WTC11 (cell line): ENCODE results near the gene MKNK2. TPM values are rescaled to one million over a fixed set of nuclear protein-coding genes. Genes with fewer than 3 reads are reported as not detected.

Experiments
- ATAC-seq: fragments of 200-7000 bp; cut with Tn5 transposase; 2 replicates; pipeline ENCODE4 v1.10.0; 2021; ENCODE audit warnings: mild to moderate bottlenecking, moderate library complexity
- CTCF ChIA-PET: fragments of 300-600 bp; sonication (Branson Sonifier 250); formaldehyde crosslinking; loops from one replicate; lab custom pipeline; 2021; ENCODE audit warnings: antibody characterized with exemption; lab: Charles Lee
- POLR2A ChIA-PET: fragments of 350-600 bp; sonication (Branson Sonifier 250); formaldehyde crosslinking; loops from one replicate; lab custom pipeline; 2021; ENCODE audit warnings: antibody characterized with exemption; lab: Charles Lee
- DNase-seq: peaks from one replicate; pipeline ENCODE4 v3.0.0; 2021; ENCODE audit warnings: low spot score
- H3K27ac Mint-ChIP-seq: 2 replicates; pipeline ENCODE4 v1.8.0; 2021; ENCODE audit warnings: mixed read lengths
- H3K27me3 Mint-ChIP-seq: 2 replicates; pipeline ENCODE4 v1.8.0; 2021; ENCODE audit warnings: low read depth, mild to moderate bottlenecking, moderate library complexity, mixed read lengths
- H3K36me3 Mint-ChIP-seq: 2 replicates; pipeline ENCODE4 v1.8.0; 2021; ENCODE audit warnings: mixed read lengths
- H3K4me1 Mint-ChIP-seq: 2 replicates; pipeline ENCODE4 v1.8.0; 2022; ENCODE audit warnings: mixed read lengths
- H3K4me3 Mint-ChIP-seq: 2 replicates; pipeline ENCODE4 v1.8.0; 2021; ENCODE audit warnings: mild to moderate bottlenecking, moderate library complexity, mixed read lengths
- H3K9me3 Mint-ChIP-seq: 2 replicates; pipeline ENCODE4 v1.8.0; 2021; ENCODE audit warnings: mixed read lengths
- CREM ChIP-seq: sonication (generic); formaldehyde crosslinking; IDR thresholded peaks from 2 replicates; pipeline ENCODE4 v1.8.1; 2022; ENCODE audit warnings: mild to moderate bottlenecking, missing genetic modification reagents, moderate library complexity
- FOXK1 ChIP-seq: sonication (generic); formaldehyde crosslinking; IDR thresholded peaks from 2 replicates; pipeline ENCODE4 v1.8.0; 2022; ENCODE audit warnings: mild to moderate bottlenecking, moderate library complexity, missing genetic modification reagents
- FOXP1 ChIP-seq: sonication (generic); formaldehyde crosslinking; IDR thresholded peaks from 2 replicates; pipeline ENCODE4 v1.8.0; 2022; ENCODE audit warnings: missing genetic modification reagents, mild to moderate bottlenecking, moderate library complexity, borderline replicate concordance
- HMGXB4 ChIP-seq: sonication (generic); formaldehyde crosslinking; IDR thresholded peaks from 2 replicates; pipeline ENCODE4 v1.8.1; 2023; ENCODE audit warnings: mild to moderate bottlenecking, moderate library complexity, missing genetic modification reagents
- IRF2 ChIP-seq: sonication (generic); formaldehyde crosslinking; IDR thresholded peaks from 2 replicates; pipeline ENCODE4 v1.8.0; 2022; ENCODE audit warnings: low read depth, missing genetic modification reagents, borderline replicate concordance
- JAZF1 ChIP-seq: fragments of 250-450 bp; sonication (Bioruptor Pico); IDR thresholded peaks from 2 replicates; pipeline ENCODE4 v1.9.0; 2021; ENCODE audit warnings: moderate library complexity, mild to moderate bottlenecking, inconsistent platforms
- MXD4 ChIP-seq: fragments of 250-450 bp; sonication (Bioruptor Pico); IDR thresholded peaks from 2 replicates; pipeline ENCODE4 v1.8.0; 2021; ENCODE audit warnings: mild to moderate bottlenecking, moderate library complexity, borderline replicate concordance
- MYBL2 ChIP-seq: sonication (generic); formaldehyde crosslinking; IDR thresholded peaks from 2 replicates; pipeline ENCODE4 v1.8.1; 2023; ENCODE audit warnings: mild to moderate bottlenecking, moderate library complexity, missing genetic modification reagents
- NFATC4 ChIP-seq: fragments of 250-450 bp; sonication (Bioruptor Pico); IDR thresholded peaks from 2 replicates; pipeline ENCODE4 v1.9.0; 2021; ENCODE audit warnings: mild to moderate bottlenecking
- NFE2L1 ChIP-seq: sonication (generic); formaldehyde crosslinking; IDR thresholded peaks from 2 replicates; pipeline ENCODE4 v1.8.1; 2023; ENCODE audit warnings: missing genetic modification reagents
- TEAD4 ChIP-seq: sonication (generic); formaldehyde crosslinking; IDR thresholded peaks from 2 replicates; pipeline ENCODE4 v1.8.0; 2022; ENCODE audit warnings: mild to moderate bottlenecking, missing genetic modification reagents
- USF2 ChIP-seq: sonication (generic); formaldehyde crosslinking; IDR thresholded peaks from 2 replicates; pipeline ENCODE4 v1.8.1; 2023; ENCODE audit warnings: mild to moderate bottlenecking, missing genetic modification reagents, moderate library complexity
- ZNF138 ChIP-seq: sonication (generic); formaldehyde crosslinking; conservative IDR thresholded peaks from 2 replicates; pipeline ENCODE4 v1.8.1; 2022; ENCODE audit warnings: mild to moderate bottlenecking, moderate library complexity, missing genetic modification reagents
- ZNF232 ChIP-seq: sonication (generic); formaldehyde crosslinking; IDR thresholded peaks from 2 replicates; pipeline ENCODE4 v1.8.0; 2022; ENCODE audit warnings: mild to moderate bottlenecking, missing genetic modification reagents
- ZNF263 ChIP-seq: sonication (generic); formaldehyde crosslinking; IDR thresholded peaks from 2 replicates; pipeline ENCODE4 v1.8.1; 2022; ENCODE audit warnings: low read depth, mild to moderate bottlenecking, moderate library complexity, missing genetic modification reagents
- ZNF532 ChIP-seq: fragments of 250-450 bp; sonication (Bioruptor Pico); IDR thresholded peaks from 2 replicates; pipeline ENCODE4 v1.9.0; 2021; ENCODE audit warnings: mild to moderate bottlenecking, borderline replicate concordance
- total RNA-seq: library from RNA; stranded (reverse); gene quantifications from 3 replicates; pipeline ENCODE4 v1.2.3, GENCODE V29; 2021
- TF ChIP-seq, protein P1 (sequence below): fragments of 250-450 bp; sonication (Bioruptor Pico); IDR thresholded peaks from 2 replicates; pipeline ENCODE4 v2.1.2; 2022; ENCODE audit warnings: mild to moderate bottlenecking, moderate library complexity
- TF ChIP-seq, protein P2 (sequence below): sonication (generic); formaldehyde crosslinking; IDR thresholded peaks from 2 replicates; pipeline ENCODE4 v1.8.1; 2022; ENCODE audit warnings: low read depth, missing genetic modification reagents, borderline replicate concordance

MKNK2 gene
- total RNA-seq, 1 experiment from 2014 or later = 165 TPM

DNA sequence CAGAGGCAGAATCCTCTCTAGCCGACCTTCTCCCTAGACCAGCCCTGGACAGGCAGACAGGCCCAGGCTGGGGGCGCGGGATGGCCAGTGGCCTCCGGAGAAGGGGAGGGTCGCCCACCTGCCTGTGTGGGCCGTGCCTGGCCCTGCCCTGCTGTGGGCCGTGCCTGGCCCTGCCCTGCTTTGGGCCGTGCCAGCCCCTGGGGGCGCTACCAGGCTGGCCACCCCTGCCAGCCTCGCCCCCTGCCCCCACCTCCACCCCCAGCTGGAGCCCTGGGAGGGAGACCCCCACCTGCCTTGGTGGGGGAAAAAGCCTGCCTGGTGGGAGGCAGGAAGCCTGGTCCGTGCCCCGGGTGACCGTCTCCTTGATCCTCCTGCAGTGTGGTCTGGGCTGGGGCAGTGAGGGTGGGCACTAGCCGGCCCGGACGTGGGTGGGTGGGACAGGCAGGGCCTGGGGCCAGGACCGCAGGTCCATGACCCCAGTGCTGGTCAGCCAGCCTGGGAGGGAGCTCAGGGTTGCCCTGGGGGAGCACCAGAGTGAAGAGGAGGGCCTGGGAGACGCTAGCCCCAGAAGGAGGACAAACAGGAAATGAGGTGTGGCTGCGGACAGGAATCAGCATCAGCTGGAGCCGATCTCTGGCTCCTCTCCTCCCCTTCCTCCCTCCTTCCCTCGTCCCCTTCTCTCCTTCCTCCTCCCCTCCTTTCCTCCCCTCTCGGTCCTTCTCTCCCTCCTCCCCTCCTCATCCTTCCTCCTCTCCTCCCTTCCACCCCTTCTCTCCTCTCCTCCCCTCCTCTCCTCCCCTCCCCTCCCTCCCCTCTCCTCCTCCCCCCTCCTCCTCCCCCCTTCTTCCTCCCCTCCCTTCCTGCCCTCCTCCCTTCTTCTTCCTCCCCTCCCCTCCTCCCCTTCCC, 5.1 kb upstream of the MKNK2 start:
- ATAC-seq (no peak; the same call in 1 of the 2 replicates), DNase-seq (no peak)
- POLR2A ChIA-PET = no interaction called here
- H3K4me3 Mint-ChIP-seq = no peak overlapping the region
- H3K27ac Mint-ChIP-seq = peak overlapping the region; percentile 76; the same call in 1 of the 2 replicates
- H3K9me3 Mint-ChIP-seq = no peaks in the 10 kb centered on the region
- peak; percentile 96 for TF ChIP-seq ZNF263
- no peak for TF ChIP-seq ZNF532 (CRISPR knock-in tag)
- H3K4me1 Mint-ChIP-seq = peaks cover 25% of the 10 kb centered on the region
- H3K27me3 Mint-ChIP-seq = no peaks in the 10 kb centered on the region
- CTCF ChIA-PET = interaction anchor here (1.0 to 1.4 kb wide), 2 partner anchors 14 kb away, joined by 4 read pairs; no protein-coding TSS in a partner anchor
- H3K36me3 Mint-ChIP-seq = no peaks in the 10 kb centered on the region

DNA sequence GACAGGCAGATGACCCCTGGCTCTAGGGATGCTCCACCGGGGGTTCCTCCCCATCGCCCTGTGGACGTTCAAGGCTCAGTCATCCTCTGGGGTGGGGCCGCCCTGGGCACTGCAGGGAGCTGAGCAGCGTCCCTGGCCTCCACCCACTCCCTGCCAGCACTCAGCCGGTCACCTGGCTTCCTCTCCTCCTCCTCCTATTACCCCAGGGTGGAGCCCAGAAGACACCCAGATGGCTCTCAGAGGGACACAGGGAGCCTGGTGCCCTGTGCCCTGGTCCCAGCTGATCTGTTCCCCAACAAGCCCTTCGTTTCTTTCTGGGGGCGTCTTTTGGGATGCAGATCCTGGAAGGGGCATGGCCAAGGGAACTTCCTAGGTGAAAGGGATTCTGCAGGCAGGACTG, 3.7 kb upstream of the MKNK2 start:
- DNase-seq (no peak), ATAC-seq (no peak)
- CTCF ChIA-PET = interaction anchor here (1.3 to 1.5 kb wide), 2 partner anchors 13 to 22 kb away, joined by 3 to 4 read pairs; no protein-coding TSS in a partner anchor
- TF ChIP-seq ZNF263 (no peak), MXD4 (CRISPR knock-in tag) (no peak), ZNF232 (no peak), TEAD4 (CRISPR knock-in tag) (no peak)
- no peaks in the 10 kb centered on the region for H3K27me3 Mint-ChIP-seq
- H3K9me3 Mint-ChIP-seq = no peaks in the 10 kb centered on the region
- POLR2A ChIA-PET = no interaction called here
- H3K4me1 Mint-ChIP-seq = peaks cover 17% of the 10 kb centered on the region
- no peaks in the 10 kb centered on the region for H3K36me3 Mint-ChIP-seq
- no peak overlapping the region for H3K27ac Mint-ChIP-seq
- H3K4me3 Mint-ChIP-seq = no peak overlapping the region

- H3K27me3 Mint-ChIP-seq = no peaks in the 10 kb centered on the region
- no peak overlapping the region for H3K27ac Mint-ChIP-seq
- no peak overlapping the region for H3K4me3 Mint-ChIP-seq
- no peaks in the 10 kb centered on the region for H3K9me3 Mint-ChIP-seq
- ChIA-PET CTCF (interaction anchor here (1.5 kb wide), 1 partner anchor 21 kb away, joined by 4 read pairs; no protein-coding TSS in a partner anchor), POLR2A (no interaction called here)
- H3K36me3 Mint-ChIP-seq = no peaks in the 10 kb centered on the region
- H3K4me1 Mint-ChIP-seq = peaks cover 17% of the 10 kb centered on the region
- no peak for DNase-seq
- no peak for ATAC-seq
- no peak for TF ChIP-seq ZNF138 (CRISPR knock-in tag)
- TF ChIP-seq, protein P1, sequence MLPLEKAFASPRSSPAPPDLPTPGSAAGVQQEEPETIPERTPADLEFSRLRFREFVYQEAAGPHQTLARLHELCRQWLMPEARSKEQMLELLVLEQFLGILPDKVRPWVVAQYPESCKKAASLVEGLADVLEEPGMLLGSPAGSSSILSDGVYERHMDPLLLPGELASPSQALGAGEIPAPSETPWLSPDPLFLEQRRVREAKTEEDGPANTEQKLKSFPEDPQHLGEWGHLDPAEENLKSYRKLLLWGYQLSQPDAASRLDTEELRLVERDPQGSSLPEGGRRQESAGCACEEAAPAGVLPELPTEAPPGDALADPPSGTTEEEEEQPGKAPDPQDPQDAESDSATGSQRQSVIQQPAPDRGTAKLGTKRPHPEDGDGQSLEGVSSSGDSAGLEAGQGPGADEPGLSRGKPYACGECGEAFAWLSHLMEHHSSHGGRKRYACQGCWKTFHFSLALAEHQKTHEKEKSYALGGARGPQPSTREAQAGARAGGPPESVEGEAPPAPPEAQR (CRISPR knock-in tag) = no peak
- no peak for TF ChIP-seq FOXP1 (CRISPR knock-in tag)
- no peak for TF ChIP-seq CREM (CRISPR knock-in tag)
- TF ChIP-seq, protein P2, sequence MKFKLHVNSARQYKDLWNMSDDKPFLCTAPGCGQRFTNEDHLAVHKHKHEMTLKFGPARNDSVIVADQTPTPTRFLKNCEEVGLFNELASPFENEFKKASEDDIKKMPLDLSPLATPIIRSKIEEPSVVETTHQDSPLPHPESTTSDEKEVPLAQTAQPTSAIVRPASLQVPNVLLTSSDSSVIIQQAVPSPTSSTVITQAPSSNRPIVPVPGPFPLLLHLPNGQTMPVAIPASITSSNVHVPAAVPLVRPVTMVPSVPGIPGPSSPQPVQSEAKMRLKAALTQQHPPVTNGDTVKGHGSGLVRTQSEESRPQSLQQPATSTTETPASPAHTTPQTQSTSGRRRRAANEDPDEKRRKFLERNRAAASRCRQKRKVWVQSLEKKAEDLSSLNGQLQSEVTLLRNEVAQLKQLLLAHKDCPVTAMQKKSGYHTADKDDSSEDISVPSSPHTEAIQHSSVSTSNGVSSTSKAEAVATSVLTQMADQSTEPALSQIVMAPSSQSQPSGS = no peak
- TF ChIP-seq JAZF1 = no peak
- no peak for TF ChIP-seq HMGXB4 (CRISPR knock-in tag)
- no peak for TF ChIP-seq FOXK1 (CRISPR knock-in tag)
- no peak for TF ChIP-seq MYBL2 (CRISPR knock-in tag)
- no peak for TF ChIP-seq NFE2L1
- no peak for TF ChIP-seq USF2 (CRISPR knock-in tag)
- TF ChIP-seq IRF2 = no peak
- no peak for TF ChIP-seq ZNF232
- TF ChIP-seq NFATC4 (CRISPR knock-in tag) = no peak
Measured at GRCh38 chr19:2053601-2054389, 2.8 kb upstream of the MKNK2 start.
